ENCODE results near the gene SLIT3.

SLIT3 gene

GRCh38 chr5:168796000-168796399, 504.9 kb downstream of the SLIT3 start:
- DNase-seq (ENCODE audit: low read depth) = no peak

GRCh38 chr5:168793841-168794837, 506.8 kb downstream of the SLIT3 start:
- no peak for DNase-seq (ENCODE audit: low read depth)

- no peak for DNase-seq (ENCODE audit: low read depth)
Observed at GRCh38 chr5:168792678-168793077, 508.3 kb downstream of the SLIT3 start.

DNA sequence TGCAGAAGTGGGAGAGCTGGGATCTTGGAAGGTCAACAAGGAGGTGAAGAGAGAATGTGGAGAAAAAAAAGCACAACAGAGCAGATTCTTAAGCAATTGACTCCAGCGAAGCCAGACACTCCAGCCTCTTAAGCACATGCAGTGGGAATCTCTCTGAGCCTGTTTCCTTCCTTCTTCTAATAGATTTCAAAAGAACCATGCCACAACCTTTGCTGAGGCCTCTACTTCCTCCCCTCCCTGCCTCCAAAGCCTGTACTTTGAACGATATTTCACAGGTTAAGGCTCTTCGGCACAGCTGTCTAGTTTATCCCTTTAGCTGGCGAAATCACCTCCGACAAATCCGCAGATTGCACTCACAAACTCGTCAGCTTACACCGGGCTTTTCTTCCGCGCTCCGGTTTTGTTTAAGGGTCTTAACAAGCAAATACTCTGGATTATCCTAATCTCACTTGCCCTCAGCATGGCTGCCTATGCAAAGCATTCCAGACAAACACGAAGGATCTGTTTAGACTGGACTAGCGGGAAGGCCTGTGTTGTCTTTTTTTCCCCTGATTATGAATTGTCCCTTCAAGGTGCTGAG, 510.2 kb downstream of the SLIT3 start:
- no peak for DNase-seq (ENCODE audit: low read depth)

DNA sequence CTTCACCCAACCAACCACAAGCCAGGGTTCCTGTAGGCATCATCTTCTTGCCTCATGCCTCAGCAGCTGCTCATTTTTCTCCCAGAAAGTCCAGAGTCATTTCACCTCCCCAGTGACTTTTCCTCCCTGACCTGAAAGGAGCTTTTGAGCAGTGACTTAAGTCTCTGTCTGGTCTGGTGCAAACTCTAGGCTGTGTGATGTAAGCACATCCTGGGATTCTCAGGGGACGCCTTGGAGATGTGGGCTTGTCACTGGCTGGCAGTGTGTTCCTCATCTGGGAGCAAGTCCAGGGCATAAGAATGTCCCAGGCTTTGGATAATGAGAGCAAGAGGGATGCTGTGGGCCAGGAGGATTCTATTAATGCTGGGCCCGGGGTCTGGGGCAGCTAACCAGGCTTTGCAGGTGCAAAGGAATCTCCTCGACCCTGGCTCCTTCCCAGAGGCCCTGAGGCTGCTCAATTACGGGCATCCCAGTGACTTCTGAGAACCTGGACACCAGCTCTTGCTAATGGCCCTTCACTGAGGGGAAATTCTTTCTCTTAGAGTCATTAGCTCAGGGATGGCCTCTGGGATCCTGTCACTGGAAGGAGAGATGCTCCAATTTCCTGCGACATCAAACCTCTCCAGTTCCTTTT, 510.8 kb downstream of the SLIT3 start:
- DNase-seq (ENCODE audit: low read depth) = no peak

- DNase-seq (ENCODE audit: low read depth) = no peak
Observed at GRCh38 chr5:168788786-168789185, 512.2 kb downstream of the SLIT3 start.

GRCh38 chr5:168788107-168788506, 512.8 kb downstream of the SLIT3 start:
- DNase-seq (ENCODE audit: low read depth) = no peak

DNA sequence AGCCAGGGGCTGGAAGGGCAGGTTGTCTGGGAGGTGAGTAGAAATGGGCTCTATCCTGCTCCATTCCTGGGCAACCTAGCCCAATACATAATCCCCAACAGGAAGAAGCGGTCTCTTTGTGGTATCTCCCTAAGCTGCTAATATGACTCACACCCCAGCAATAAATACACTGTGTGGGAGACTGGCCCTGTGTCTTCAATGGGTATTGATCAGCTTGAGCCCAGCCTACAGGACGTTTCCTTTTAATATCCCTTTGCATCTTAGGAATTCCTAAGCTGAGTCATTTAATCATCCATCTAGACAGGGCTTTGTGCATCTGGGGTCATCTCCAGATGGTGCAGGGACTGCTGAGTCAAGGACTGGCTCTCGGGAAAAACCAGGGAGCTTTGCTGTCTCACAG, 514.8 kb downstream of the SLIT3 start:
- no peak for DNase-seq (ENCODE audit: low read depth)

DNA sequence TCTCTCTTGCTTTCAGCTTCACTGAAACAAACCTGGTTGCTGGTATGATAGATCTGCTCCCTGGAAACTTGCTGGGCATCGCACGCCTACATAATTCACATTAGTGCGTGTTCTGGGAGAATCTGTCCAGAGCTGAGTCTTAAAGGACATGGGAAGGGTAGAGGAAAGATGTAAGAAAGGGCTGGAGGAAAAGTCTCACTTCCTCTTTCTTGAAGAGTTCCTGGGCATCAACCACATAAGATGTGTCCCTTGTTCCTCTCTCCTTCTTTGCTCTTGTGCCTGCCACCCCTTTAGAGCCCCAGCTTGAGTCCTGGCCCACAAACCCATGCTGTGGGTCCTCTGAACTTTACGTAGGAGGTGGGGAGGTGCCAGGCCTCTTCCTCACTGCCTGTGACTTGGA, 516.5 kb downstream of the SLIT3 start:
- no peak for DNase-seq (ENCODE audit: low read depth)

- DNase-seq (ENCODE audit: low read depth) = no peak
Observed at GRCh38 chr5:168781941-168782571, 518.9 kb downstream of the SLIT3 start.

DNA sequence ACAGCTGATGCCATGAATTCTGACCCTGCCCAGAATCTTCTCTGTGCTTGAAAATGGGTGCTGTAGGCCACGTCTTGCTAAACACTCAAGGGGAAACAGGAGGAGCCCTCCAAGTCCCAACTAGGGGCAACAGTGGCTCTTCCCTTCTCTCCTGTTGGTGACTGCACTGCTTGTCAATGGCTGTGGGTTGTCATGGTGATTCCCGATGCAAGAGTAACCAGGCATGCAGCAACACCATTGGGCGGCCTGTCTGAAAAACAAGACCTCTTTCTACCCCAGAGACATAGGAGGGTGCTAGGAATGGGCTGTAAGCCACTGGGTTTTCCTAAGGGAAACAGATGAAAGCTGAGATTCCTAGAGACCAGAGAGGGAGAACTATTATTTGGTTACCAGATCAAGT, 520.1 kb downstream of the SLIT3 start:
- no peak for DNase-seq (ENCODE audit: low read depth)

- DNase-seq (ENCODE audit: low read depth) = no peak
Observed at GRCh38 chr5:168779333-168779732, 521.6 kb downstream of the SLIT3 start.

DNA sequence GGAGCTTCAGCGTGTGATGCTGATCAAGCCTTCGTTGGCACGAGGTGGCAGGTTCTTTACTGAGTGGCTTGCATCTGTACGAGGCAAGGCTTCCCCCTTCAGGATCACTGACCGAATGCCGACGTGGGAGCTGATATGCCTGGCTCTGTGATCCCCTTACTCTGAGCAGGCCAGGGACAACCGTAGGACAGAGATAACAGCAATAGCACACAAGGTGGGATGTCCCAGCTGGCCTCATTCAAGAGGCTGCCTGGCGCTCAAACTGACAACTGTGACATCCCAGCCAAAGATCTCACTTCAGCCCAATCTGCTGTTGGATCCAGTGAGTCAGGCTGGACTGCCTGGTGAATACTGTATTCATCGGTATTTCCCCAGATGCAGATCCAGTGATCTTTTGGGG, 522.4 kb downstream of the SLIT3 start:
- no peak for DNase-seq (ENCODE audit: low read depth)

- no peak for DNase-seq (ENCODE audit: low read depth)
Observed at GRCh38 chr5:168777651-168778050, 523.3 kb downstream of the SLIT3 start.

- no peak for DNase-seq (ENCODE audit: low read depth)
Observed at GRCh38 chr5:168776070-168776469, 524.9 kb downstream of the SLIT3 start.

- no peak for DNase-seq (ENCODE audit: low read depth)
Observed at GRCh38 chr5:168773226-168773625, 527.7 kb downstream of the SLIT3 start.

DNA sequence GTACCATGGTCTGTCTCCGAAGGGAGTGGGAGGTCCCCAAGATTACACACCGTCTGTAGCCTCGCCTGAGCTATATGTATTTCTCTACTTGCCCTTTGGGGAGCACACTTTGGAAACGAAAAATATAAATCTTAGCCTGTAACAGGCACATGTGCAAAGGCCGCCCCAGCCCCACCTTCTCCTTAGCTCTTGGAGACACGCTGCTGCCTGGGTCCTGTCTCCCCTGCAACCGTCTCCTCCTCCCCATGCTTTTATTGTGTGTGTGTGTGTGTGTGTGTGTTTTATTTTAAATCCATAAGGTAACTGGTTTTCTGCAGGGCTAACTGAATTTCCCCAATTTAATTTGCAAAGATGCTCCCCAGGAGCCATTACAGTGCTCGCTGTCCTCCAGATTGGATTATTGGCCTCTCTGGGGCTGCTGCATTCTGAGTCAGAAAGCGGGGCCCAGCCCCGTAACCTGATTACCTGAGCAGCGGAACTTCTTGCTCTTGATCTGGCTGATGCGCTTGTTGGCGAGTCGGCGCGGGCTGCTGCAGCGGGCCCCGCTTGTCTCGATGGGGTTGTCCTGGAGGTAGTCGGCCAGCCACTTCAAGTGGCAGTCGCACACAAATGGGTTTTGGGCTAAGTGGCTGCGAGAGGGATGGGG, 528.5 kb downstream of the SLIT3 start:
- DNase-seq (ENCODE audit: low read depth) = no peak

DNA sequence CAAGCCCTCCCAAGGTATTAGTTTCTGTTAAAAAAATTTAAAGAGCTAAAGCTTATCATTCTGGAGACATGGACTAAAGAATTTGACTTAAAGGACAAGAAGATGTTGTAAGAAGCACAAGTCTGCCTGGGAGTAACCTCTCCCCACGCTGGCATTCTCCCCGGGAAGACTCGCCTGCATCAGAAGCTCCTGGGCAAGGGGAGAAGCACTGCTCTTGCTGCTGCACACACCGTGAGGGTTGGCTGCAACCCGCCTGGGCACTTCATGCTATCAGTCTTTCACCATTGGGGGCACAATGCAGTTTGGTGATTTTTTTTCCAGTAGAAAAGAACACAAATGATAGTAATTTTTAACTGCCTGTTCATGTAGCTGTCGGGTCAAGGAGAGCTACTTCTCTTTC, 529.3 kb downstream of the SLIT3 start:
- no peak for DNase-seq (ENCODE audit: low read depth)

DNA sequence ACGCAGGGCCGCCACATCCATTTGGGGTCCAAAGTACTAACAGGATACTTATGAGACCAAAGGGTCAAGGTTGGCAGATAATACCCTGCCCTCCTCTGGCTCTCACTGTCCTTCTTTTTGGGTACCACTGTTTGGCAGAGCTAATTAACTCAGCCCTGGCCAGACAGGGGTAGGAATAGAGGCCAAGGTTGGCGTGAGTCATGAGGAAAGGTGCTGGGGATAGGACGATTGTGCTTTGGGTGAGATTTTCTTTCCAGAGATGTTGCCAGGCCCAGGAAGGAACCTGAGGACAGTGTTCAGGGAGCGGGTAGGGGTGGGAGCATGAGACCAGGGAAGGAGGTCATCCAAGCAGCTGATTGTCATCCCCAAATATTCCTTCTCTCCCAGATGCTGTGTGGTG, 529.9 kb downstream of the SLIT3 start:
- DNase-seq (ENCODE audit: low read depth) = no peak

GRCh38 chr5:168770036-168770498, 530.9 kb downstream of the SLIT3 start:
- no peak for DNase-seq (ENCODE audit: low read depth)

DNA sequence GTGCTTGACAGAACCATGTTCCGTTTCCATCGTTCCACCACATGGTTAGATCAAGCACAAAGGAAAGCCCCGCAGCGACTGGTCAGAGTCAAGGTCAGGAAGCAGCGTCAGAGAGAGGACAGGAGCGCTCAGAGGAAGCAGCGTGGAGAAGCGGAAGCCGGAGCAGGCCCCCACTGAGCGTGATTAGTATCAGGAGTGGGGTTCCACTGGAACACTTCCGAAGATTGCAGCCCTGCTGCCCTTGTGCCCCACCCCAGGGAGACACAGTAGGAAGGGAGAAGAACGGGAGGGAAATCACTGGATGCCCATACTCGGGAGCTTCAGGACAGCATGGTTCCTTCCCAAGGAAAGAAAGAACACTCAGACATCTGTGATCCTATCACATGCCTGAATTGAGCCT, 532.8 kb downstream of the SLIT3 start:
- DNase-seq (ENCODE audit: low read depth) = no peak

DNA sequence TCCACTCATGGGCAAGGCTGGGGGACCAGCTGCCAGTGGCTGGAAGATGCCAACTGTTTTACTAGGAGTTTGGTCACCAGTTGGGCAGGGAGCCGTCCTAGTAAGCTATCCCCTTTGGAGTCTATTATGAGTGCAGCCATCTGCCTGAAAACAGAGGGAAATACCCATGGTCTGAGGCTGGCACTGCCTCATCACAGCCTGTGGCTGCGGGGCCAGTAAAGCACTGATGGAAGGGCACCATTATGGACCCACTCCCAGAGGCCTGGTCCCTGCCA, 534.6 kb downstream of the SLIT3 start:
- DNase-seq (ENCODE audit: low read depth) = no peak
